ENCODE data around the gene KREMEN1. TPM values are rescaled to one million over a fixed set of nuclear protein-coding genes. Genes with fewer than 3 reads are reported as not detected.

The KREMEN1 gene
- total RNA-seq, 1 experiment from 2014 or later: 31.9 TPM

GRCh38 chr22:29155966-29156365 lies 83.1 kb downstream of the KREMEN1 start:
- no peak overlapping the region for H3K27ac ChIP-seq (ENCODE audit: low read depth, low read length)
- H3K36me3 ChIP-seq (ENCODE audit: control insufficient read depth in 1 of 2, insufficient read depth in 2 of 2, low read length in 2 of 2): no peaks in the 10 kb centered on the region
- H3K4me1 ChIP-seq (ENCODE audit: control insufficient read depth in 1 of 2, insufficient read depth in 2 of 2, low read length in 2 of 2): peaks cover 3 to 8% of the 10 kb centered on the region in 2 experiments; a peak in 2 of 4 replicates
- no peak overlapping the region for H3K9ac ChIP-seq (ENCODE audit: low read length)
- no peaks in the 10 kb centered on the region for H3K9me2 ChIP-seq (ENCODE audit: insufficient read depth)
- CTCF ChIA-PET: no interaction called here
- H3K9me3 ChIP-seq (ENCODE audit: control insufficient read depth in 1 of 2, insufficient read depth in 1 of 2, low read depth in 1 of 2, low read length in 2 of 2): no peaks in the 10 kb centered on the region
- H3K4me2 ChIP-seq (ENCODE audit: low read length): no peak overlapping the region
- no peaks in the 10 kb centered on the region for H3K79me2 ChIP-seq (ENCODE audit: insufficient read depth, low read length)
- no peaks in the 10 kb centered on the region for H4K20me1 ChIP-seq (ENCODE audit: insufficient read depth)
- H3K27me3 ChIP-seq (ENCODE audit: insufficient read depth, low read length): no peaks in the 10 kb centered on the region
- no peak for DNase-seq (ENCODE audit: low read depth, low spot score)
- RAD21 ChIA-PET (ENCODE audit: low non-redundant PET in 1 of 2, low total read pairs in 2 of 2, uncharacterized antibody in 2 of 2, unreplicated experiment in 2 of 2): no interaction called here
- intact Hi-C loops (cut with micrococcal nuclease): loop anchor here (10.0 kb wide), 1 partner anchor 89 kb away; no protein-coding TSS in a partner anchor
- ATAC-seq: no peak
- TF ChIP-seq EZH2 (IDR thresholded peaks at IDR 0.05): no peak
- no peak for TF ChIP-seq EGR1 (IDR thresholded peaks at IDR 0.05; ENCODE audit: low read depth)
- no peak for TF ChIP-seq YY1 (IDR thresholded peaks at IDR 0.05; ENCODE audit: extremely low read depth, insufficient replicate concordance, low read depth, low read length)
- TF ChIP-seq CEBPB (IDR thresholded peaks at IDR 0.05; ENCODE audit: low read depth): no peak
- no peak for TF ChIP-seq POLR2AphosphoS5 (IDR thresholded peaks at IDR 0.05; ENCODE audit: low read depth, low read length)
- TF ChIP-seq, protein P1, sequence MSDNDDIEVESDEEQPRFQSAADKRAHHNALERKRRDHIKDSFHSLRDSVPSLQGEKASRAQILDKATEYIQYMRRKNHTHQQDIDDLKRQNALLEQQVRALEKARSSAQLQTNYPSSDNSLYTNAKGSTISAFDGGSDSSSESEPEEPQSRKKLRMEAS (IDR thresholded peaks at IDR 0.05): no peak
- no peak for TF ChIP-seq EZH2phosphoT487 (IDR thresholded peaks at IDR 0.05; ENCODE audit: borderline replicate concordance)
- TF ChIP-seq CTCF (IDR thresholded peaks at IDR 0.05 in 2 of 3, conservative IDR thresholded peaks at IDR 0.05 in 1 of 3; ENCODE audit: borderline replicate concordance in 1 of 3, insufficient read depth in 1 of 3, low read depth in 2 of 3, low read length in 2 of 3): no peak
- no peak for TF ChIP-seq FOSL1 (IDR thresholded peaks at IDR 0.05; ENCODE audit: low read depth)
- H3K4me3 ChIP-seq (replicated peaks in 1 of 2; ENCODE audit: low read depth in 1 of 2, low read length in 2 of 2): no peak overlapping the region
- BruUV-seq (replicated peaks): no TSS peak
- POLR2A ChIA-PET: no interaction called here
- no peak overlapping the region for H2AFZ ChIP-seq (ENCODE audit: low read depth, low read length, poor library complexity, severe bottlenecking)
